ENCODE results near the gene CCDC201.
"Not testable (repeated sequence)": the region's sequence is repeated elsewhere in the genome, so short reads cannot be mapped to it uniquely, and the experiment has no call there.

The CCDC201 gene

GRCh38 chr7:45874408-45875131, 1.7 kb upstream of the CCDC201 start:
- no peak for DNase-seq

GRCh38 chr7:45873355-45873754, 473 bp upstream of the CCDC201 start:
- DNase-seq: no peak

DNA sequence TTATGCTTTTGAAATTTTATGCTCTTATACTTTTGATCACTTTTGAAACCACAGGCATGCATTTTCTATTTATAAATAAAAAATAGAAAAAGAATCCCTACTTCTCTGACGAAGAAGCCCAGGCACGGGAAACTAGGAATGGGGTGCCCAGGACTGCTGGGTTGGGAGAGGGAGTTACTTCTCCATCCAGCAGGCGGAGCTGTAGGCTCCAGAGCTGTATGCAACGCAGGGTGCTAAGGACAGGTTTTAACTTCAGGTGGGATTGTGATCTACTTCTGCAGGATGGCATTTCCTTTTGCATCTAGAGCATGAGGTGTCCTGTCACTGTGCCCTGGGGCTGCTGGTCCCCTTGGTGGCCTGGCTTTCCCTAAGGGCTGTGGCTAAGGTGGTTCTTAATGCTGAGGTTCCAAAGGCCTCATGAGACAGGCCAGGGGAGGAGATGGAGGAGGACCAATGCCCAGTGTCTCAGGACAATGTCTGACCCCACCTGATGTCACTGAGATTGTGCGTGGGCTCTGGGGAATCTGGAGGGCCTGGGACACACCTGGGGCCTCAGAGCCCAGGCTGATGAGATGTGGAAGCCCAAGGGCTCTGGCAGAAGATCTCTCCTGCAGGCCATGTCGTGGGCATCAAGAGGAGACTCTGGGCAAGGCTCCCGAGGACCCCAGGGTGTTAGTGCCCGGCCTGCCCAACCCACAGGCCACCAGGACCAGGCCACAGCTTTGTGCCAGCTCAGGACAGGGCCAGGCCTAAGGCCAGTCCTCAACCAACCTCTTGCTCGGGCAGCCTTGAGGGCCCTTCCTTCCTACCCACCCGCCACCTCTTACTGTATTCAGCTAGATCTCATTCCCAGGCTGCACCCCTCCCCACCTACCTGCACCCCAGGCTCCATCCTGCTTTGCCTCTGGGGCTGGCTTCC, 507 bp downstream of the CCDC201 start:
- DNase-seq: no peak

- no peak for DNase-seq
Measured at GRCh38 chr7:45869426-45869825, 3.5 kb downstream of the CCDC201 start.

DNA sequence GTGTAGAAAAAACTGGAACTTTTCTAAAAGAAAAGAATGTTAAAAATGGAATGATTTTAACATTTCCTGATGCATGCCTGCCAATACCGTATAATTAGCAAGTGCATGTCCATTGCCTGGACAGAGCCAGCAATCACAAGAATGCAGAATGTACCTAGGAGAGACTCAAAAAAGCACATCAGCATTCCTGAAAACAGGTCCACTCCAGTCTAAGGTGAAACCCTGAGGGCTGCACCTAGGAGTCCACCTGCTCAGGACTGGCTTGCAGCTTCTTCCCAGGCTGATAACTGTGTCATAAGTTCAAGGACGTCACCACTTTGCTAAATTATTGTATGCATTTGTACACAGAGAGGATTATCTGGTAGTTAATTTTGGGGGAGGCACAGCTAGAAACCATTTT, 5.4 kb downstream of the CCDC201 start:
- no peak for DNase-seq

DNA sequence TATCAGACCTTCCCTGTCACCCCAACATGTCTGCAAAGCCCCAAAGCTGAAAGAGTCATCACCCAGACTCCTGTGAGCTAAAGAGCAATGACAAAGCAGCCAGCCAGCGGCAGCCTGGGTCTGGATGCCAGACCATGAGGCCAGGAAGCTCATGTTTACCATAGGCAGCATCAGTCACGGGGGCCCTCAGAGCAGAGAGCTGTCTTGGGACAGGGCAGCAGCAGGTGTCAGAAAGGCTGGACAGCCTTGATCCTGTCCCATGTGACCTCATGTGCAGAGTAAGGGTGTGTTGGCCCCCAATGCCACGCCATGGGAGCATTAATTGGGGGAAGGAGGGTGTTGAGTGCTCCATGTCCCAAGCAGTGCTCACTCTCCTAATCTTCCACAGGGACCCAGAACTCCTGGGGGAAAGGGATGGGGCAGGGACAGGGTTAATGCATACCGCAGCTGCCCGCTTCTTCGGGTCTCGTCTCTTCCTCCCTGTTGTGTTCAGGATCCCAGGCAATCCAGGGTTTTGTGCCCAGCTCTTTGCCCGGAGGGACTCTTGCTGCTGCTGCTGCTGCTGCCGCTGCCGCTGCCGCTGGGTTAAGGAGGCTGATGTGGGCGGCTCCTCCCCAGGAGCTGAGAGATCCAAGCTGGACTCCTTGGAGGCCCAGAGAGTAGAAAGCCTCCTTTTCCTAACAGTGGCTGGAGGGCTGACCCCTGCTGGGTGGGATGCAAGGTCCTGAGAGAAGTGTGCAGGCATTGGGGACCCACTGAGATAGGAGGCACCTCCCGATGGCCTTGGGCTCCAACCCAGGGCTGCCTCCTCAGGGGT, 7.1 kb downstream of the CCDC201 start:
- DNase-seq: no peak

GRCh38 chr7:45863715-45864114, 9.2 kb downstream of the CCDC201 start:
- no peak for DNase-seq

DNA sequence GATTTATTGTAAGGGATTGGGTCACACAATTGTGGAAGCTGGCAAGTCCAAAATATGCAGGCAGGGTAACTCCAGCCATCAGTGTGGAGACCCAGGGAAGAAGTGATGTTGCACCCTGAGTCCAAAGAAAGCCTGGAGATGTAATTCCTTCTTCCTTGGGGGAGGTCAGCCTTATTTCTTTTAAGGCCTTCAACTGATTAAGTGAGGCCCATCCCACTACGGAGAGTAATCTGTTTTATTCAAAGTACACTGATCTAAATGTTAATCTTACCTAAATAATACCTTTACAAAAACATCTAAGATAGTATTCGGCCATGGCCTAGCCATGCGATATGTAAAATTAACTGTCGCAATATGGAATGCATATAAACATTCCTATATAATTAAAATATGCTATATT, 16.0 kb downstream of the CCDC201 start:
- not testable (repeated sequence) for DNase-seq

DNA sequence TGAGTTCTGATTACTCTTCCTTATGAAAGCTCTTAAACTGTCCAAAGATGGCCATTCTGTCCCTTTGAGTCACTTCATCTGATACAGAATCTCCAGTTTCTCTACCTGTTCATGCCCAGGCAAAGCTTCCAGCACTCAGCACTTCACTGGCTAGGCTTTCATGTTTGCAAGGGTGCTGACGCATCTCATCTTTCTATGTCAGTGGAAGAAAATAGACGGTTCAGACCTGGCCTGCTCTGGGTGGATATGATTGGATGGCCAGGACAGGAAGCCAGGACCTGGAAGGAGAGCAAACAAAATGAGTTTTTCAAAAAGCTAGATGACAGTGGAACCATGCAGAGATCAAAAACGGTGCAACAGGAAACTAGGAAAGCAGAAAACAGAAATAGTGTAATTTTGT, 17.2 kb downstream of the CCDC201 start:
- DNase-seq: not testable (repeated sequence)

GRCh38 chr7:45853491-45853890, 19.4 kb downstream of the CCDC201 start:
- DNase-seq: not testable (repeated sequence)

DNA sequence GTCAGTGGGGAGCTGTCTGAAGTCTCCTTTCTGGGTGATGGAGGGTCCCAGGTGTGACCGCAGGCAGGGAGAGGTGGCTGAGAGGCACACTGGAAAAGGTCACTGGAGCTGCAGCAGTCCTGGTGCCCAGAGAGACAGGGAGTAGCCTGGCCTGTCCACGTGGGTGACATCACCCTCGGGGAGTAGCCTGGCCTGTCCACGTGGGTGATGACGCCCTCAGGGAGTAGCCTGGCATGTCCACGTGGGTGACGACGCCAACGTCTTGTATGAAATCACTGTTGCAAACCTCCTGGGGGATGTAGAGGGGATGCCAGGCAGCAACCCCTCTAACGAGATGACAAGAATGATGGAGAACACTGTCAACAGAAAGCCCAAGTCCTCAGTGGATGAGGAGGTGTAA, 19.9 kb downstream of the CCDC201 start:
- DNase-seq: not testable (repeated sequence)

DNA sequence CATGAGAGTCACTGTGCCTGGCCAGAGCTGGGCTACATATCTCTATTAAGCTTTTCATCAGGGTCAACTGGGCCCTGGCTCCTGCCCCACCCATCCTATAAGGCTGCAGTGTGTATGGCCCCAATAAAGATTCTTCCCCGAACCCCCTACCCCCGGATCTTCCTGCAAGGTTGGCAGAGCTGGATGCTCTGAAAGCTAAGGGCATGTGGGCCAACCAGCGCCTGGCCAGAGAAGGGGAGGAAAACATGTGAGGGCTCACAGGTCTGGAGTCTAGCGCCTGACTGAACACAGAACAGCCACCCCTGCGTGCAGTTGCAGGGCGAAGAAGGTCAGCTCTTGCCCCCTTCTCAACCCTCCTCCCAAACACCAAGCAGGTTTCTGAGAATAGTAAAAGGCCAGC, 24.1 kb downstream of the CCDC201 start:
- not testable (repeated sequence) for DNase-seq

DNA sequence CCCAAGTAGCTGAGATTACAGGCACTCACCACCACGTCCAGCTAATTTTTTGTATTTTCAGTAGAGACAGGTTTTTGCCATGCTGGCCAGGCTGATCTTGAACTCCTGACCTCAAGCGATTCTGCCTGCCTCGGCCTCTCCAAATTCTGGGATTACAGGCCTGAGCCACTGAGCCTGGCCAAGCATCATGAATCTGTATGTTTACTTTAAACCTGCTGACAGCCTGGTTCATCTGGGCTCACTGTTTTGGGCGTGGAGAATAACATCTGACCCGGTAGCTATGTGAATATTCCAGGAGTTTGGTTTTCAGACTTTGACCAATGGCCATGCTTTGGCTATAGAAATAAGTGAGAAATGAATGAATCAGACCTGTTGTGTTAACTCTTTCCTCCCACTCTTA, 26.3 kb downstream of the CCDC201 start:
- not testable (repeated sequence) for DNase-seq

DNA sequence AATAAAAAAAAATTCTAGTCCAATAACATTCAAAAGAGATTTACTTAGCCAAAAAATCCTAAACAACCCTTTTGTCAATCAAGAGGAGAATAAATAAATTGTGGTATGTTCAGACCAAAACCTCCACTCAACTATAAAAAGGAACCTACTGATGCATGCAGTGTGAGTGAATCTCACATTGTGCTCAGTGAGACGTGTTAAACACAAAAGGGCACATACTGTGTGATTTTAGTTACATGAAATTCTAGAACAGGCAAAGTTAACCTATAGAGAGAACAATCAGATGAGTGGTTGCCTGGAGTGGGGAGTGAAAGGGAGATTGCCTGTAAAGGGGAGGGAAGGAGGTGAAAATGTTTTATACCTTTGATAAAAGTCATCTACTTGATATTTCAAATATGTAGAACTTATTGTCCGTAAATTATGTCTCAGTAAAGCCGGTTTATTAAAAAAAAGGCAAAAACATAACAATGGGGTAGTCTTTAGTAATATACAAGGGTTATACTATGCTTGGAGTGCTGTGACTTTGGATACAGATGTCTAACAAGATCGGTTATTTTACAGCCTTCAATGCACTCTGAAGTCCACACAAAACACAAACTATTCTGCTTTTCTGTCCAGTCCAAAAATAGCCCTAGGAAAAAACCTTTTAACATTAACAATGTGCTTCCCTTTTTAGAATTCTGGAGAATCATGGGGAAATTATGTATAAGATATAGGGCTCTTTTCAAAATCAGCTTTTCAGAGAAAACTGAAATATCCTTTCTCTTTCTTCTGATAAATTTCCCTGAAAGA, 30.8 kb downstream of the CCDC201 start:
- not testable (repeated sequence) for DNase-seq

DNA sequence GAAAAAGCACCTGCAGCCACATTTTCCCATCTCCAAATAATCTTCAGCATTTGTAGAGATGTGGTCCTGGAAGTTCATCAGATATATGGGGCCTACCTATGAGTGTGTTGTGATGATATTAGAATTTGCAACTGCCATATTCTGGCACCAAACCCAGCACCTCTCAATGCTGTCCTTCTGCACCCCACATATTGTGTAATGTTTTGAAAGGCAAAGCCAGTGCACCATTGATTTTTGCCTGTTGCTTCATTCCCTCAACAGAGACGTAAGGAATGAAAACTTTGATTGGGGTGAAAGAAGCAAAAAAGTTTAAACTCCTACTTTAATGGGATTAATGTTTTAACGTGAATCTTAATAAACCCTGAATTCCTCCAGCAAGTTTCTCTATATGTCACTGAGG, 34.0 kb downstream of the CCDC201 start:
- not testable (repeated sequence) for DNase-seq

DNA sequence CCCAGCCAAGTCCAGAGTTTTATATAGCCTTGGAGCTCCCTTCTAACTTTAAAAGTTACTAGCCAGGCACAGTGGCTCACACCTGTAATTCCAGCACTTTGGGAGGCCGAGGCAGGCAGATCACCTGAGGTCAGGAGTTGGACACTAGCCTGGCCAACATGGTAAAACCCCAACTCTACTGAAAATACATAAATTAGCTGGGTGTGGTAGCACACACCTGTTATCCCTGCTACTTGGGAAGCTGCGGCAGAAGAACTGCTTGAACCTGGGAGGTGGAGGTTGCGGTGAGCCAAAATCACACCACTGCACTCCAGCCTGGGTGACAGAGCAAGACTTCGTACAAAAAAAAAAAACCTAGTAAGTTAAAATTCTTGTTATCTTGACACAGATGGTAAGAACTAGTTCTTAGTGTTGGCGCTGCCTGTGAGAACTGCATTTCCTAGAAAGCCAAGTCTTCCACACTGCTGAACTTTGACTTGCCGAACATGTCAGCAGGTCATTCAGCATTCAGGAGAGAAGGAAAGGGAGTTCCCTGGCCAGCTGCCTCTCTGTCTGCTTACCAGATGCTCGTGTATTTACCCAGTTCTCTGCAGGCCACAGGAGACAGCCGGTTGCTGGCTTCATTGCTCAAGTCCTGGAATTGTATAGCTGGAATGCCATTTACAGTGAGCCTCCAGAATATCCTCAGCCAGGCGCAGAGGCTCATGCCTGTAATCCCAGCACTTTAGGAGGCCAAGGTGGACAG, 40.3 kb downstream of the CCDC201 start:
- DNase-seq: not testable (repeated sequence)

- not testable (repeated sequence) for DNase-seq
Measured at GRCh38 chr7:45829846-45830245, 43.0 kb downstream of the CCDC201 start.

DNA sequence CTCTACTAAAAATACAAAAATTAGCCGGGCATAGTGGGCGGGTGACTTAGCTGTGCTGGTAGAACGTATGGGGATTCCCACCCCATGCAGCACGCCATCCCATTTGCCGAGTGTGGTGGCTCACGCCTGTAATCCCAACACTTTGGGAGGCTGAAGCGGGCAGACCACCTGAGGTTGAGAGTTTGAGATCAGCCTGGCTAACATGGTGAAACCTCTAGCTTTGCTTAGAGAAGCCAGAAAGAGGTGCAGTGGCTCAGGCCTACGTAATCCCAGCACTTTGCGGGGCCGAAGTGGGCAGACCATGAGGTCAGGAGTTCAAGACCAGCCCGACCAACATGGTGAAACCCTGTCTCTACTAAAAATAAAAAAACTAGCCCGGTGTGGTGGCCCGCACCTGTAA, 45.2 kb downstream of the CCDC201 start:
- DNase-seq: not testable (repeated sequence)

GRCh38 chr7:45826550-45826949, 46.3 kb downstream of the CCDC201 start:
- not testable (repeated sequence) for DNase-seq

DNA sequence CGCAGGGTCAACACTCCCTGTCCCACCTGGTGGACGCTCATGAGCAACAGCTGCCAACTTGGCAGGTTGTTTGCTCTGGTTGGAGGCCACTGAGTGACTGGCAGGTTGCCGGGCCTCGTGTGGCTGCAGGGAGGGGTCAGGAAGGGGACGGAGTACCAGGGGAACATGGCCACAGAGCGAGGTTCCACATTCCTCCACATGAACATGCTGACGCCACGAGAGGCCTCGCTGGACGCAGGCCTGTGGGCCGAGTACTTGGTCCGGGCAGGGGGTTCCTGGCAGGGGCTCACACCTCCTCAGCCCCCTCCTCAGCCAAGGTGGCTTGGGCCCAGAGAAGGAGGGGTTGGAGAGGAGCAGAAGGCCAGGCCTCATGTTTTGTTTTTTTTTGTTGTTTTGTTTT, 54.1 kb downstream of the CCDC201 start:
- DNase-seq: not testable (repeated sequence)

All from amygdala (tissue), 56 donors.